ENCODE results near the gene SOST.

The SOST gene

DNA sequence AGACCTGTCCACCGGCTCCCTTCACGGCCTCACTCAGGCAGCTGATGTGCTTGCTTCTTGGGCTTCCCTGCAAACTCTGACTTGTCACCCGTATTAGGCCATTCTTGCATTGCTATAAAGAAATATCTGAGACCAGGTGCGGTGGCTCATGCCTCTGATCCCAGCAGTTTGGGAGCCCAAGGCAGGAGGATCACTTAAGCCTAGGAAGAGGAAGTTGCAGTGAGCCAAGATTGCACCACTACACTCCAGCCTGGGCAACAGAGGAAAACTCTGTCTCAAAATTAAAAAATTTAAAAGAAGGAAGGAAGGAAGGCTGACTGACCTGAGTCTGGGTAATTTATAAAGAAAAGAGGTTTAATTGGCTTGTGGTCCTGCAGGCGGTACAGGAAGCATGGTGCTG lies 17.0 kb downstream of the SOST start:
- TF ChIP-seq, protein P1, sequence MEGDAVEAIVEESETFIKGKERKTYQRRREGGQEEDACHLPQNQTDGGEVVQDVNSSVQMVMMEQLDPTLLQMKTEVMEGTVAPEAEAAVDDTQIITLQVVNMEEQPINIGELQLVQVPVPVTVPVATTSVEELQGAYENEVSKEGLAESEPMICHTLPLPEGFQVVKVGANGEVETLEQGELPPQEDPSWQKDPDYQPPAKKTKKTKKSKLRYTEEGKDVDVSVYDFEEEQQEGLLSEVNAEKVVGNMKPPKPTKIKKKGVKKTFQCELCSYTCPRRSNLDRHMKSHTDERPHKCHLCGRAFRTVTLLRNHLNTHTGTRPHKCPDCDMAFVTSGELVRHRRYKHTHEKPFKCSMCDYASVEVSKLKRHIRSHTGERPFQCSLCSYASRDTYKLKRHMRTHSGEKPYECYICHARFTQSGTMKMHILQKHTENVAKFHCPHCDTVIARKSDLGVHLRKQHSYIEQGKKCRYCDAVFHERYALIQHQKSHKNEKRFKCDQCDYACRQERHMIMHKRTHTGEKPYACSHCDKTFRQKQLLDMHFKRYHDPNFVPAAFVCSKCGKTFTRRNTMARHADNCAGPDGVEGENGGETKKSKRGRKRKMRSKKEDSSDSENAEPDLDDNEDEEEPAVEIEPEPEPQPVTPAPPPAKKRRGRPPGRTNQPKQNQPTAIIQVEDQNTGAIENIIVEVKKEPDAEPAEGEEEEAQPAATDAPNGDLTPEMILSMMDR (IDR thresholded peaks at IDR 0.05; ENCODE audit: low read depth, low read length, missing control alignments): no peak
- DNase-seq (ENCODE audit: low read depth): no peak
- H3K4me3 ChIP-seq (ENCODE audit: low read depth, low read length): no peak overlapping the region

- no peak for DNase-seq (ENCODE audit: low read depth)
- no peak overlapping the region for H3K4me3 ChIP-seq (ENCODE audit: low read depth, low read length)
- TF ChIP-seq, protein P1 (IDR thresholded peaks at IDR 0.05; ENCODE audit: low read depth, low read length, missing control alignments): no peak
These were observed 18.1 kb downstream of the SOST start for GRCh38 chr17:43740541-43740940.

- TF ChIP-seq, protein P1 (IDR thresholded peaks at IDR 0.05; ENCODE audit: low read depth, low read length, missing control alignments): no peak
- no peak for DNase-seq (ENCODE audit: low read depth)
- no peak overlapping the region for H3K4me3 ChIP-seq (ENCODE audit: low read depth, low read length)
These were observed 20.9 kb downstream of the SOST start for GRCh38 chr17:43737722-43738121.

DNA sequence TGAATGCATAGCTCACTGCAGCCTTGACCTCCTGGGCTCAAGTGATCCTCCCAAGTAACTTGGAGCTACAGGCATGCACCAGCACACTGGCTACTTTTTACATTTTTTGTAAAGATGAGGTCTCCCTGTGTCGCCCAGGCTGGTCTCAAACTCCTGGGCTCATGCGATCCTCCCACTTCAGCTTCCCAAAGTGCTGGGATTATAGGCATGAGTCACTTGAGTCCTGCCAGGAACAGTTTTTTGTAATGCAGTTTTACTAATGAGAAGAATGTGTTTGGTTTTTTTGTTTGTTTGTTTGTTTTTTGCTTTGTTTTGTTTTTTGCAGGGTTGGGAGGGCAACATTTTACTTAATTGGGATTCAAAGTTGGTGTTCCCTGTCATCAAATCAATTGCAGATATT lies 22.2 kb downstream of the SOST start:
- no peak overlapping the region for H3K4me3 ChIP-seq (ENCODE audit: low read depth, low read length)
- TF ChIP-seq, protein P1 (IDR thresholded peaks at IDR 0.05; ENCODE audit: low read depth, low read length, missing control alignments): no peak
- DNase-seq (ENCODE audit: low read depth): no peak

DNA sequence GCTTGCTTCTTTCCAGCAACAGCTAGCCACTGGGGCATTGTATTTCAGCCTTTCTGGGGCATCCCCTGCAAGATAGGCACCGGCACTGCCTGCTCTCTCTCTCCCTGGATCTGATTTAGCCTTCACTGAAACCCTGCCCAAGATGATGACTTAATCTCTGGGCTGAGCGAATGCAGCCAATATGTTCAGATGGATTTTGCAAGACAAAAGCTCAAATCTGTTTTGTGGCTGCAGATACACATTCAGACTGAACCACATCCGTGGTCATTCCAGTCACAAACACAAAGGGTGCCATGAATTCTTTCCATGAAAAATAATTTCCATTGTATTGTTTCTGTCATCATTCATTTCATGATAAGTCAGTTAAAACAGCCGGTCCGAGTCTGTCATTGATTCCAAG lies 24.2 kb downstream of the SOST start:
- TF ChIP-seq, protein P1 (IDR thresholded peaks at IDR 0.05; ENCODE audit: low read depth, low read length, missing control alignments): no peak
- no peak overlapping the region for H3K4me3 ChIP-seq (ENCODE audit: low read depth, low read length)
- DNase-seq (ENCODE audit: low read depth): no peak

- TF ChIP-seq, protein P1 (IDR thresholded peaks at IDR 0.05; ENCODE audit: low read depth, low read length, missing control alignments): no peak
- no peak overlapping the region for H3K4me3 ChIP-seq (ENCODE audit: low read depth, low read length)
- DNase-seq (ENCODE audit: low read depth): no peak
These were observed 24.6 kb downstream of the SOST start for GRCh38 chr17:43733956-43734355.

DNA sequence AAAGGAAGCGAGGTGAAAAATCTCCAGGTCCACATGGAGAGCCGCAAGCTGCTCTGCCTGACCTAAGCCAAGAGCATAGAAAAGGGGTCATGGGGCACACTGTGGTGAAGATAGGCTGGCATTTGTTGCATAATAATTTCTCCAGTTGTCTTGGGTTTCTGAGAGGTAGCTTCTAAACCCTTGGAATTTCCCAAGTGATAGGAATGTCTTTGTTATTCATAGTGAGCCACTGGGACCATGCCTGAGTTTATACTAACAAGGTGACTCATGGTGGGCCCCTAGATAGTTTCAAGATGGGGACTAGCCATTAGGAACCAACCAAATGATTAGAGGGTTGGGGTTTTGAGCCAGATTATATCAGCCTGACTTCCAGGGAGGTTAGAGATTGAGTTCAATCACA lies 25.6 kb downstream of the SOST start:
- no peak for DNase-seq (ENCODE audit: low read depth)
- TF ChIP-seq, protein P1 (IDR thresholded peaks at IDR 0.05; ENCODE audit: low read depth, low read length, missing control alignments): no peak
- H3K4me3 ChIP-seq (ENCODE audit: low read depth, low read length): no peak overlapping the region

All from GM12864 (cell line).